GM12878 (cell line): ENCODE measurements around the gene DERL3. TPM values are rescaled to one million over a fixed set of nuclear protein-coding genes. Genes with fewer than 3 reads are reported as not detected.

Experiments used
- ATAC-seq: fragments of 200-7000 bp; cut with Tn5 transposase; 3 replicates; pipeline ENCODE4 v1.9.1; 2020; ENCODE audit warnings: mild to moderate bottlenecking, moderate library complexity
- BruUV-seq: library from RNA; stranded (reverse); fragments of 400-500 nt; replicated peaks from 2 replicates; lab custom pipeline; 2021; lab: Mats Ljungman, UMichigan
- CTCF ChIA-PET: fragments of 300-600 bp; sonication (Branson Sonifier 250); formaldehyde crosslinking; extraction: SDS; loops from one replicate; lab custom pipeline; 2021; ENCODE audit warnings: inconsistent platforms; lab: Yijun Ruan, JAX
- POLR2A ChIA-PET: fragments of 350-600 bp; formaldehyde crosslinking; extraction: SDS; loops from one replicate; lab custom pipeline; 2021; ENCODE audit warnings: inconsistent platforms; lab: Charles Lee
- RAD21 ChIA-PET: fragments of 300-600 bp; sonication (Branson Sonifier 250); formaldehyde crosslinking; loops from one replicate; lab custom pipeline; 2023; ENCODE audit warnings: antibody characterized with exemption; ENCODE audit not compliant: unreplicated experiment; lab: Charles Lee
- SMC1A ChIA-PET: fragments of 300-600 bp; sonication (Branson Sonifier 250); formaldehyde crosslinking; loops from one replicate; lab custom pipeline; 2023; ENCODE audit not compliant: unreplicated experiment, uncharacterized antibody; lab: Charles Lee
- DNase-seq: peaks from one replicate; pipeline ENCODE4 v3.0.0-alpha.2; 2011; ENCODE audit warnings: low read depth, low spot score
- FAIRE-seq: peaks from 3 replicates; lab custom pipeline; 2011; peaks lifted over from hg19 to GRCh38; lab: Jason Lieb, UNC
- H2AFZ ChIP-seq: 2 replicates; pipeline ENCODE4 v1.6.0; 2011; ENCODE audit warnings: low read depth, low read length, control low read depth; ENCODE audit not compliant: control insufficient read depth
- H3K27ac ChIP-seq: 2 replicates; pipeline ENCODE4 v1.5.1; 2011; ENCODE audit warnings: control low read depth; ENCODE audit not compliant: control insufficient read depth, insufficient read depth
- H3K27me3 ChIP-seq, 2 experiments: replicated peaks in 1 of 2; 2 replicates each; pipeline versions ENCODE4 v1.6.0 to v1.6.1; 2011; ENCODE audit warnings: low read length in 1 of 2; ENCODE audit not compliant: control insufficient read depth in 2 of 2, insufficient read depth in 2 of 2
- H3K36me3 ChIP-seq, 2 experiments: 2 replicates each; pipeline ENCODE4 v1.5.1; 2011; ENCODE audit warnings: low read length in 1 of 2; ENCODE audit not compliant: control insufficient read depth in 2 of 2, insufficient read depth in 2 of 2
- H3K4me1 ChIP-seq: 2 replicates; pipeline ENCODE4 v1.6.1; 2011; ENCODE audit warnings: mild to moderate bottlenecking, low read length, moderate library complexity, mixed read lengths; ENCODE audit not compliant: control insufficient read depth, insufficient read depth
- H3K4me2 ChIP-seq: 2 replicates; pipeline ENCODE4 v1.6.0; 2011; ENCODE audit warnings: control low read depth; ENCODE audit not compliant: control insufficient read depth, insufficient read depth
- H3K4me3 ChIP-seq: fragments of 200-600 bp; sonication (generic); 2 replicates; pipeline ENCODE4 v1.5.1; 2016
- H3K79me2 ChIP-seq: 2 replicates; pipeline ENCODE4 v1.6.0; 2011; ENCODE audit warnings: low read length; ENCODE audit not compliant: control insufficient read depth, insufficient read depth
- H3K9ac ChIP-seq: 2 replicates; pipeline ENCODE4 v1.8.0; 2011; ENCODE audit warnings: low read length, control low read depth, mixed read lengths; ENCODE audit not compliant: control insufficient read depth, insufficient read depth
- H3K9me3 ChIP-seq: replicated peaks from 3 replicates; pipeline ENCODE4 v1.5.1; 2011; ENCODE audit warnings: mild to moderate bottlenecking, low read length; ENCODE audit not compliant: control insufficient read depth, insufficient read depth
- H4K20me1 ChIP-seq: 2 replicates; pipeline ENCODE4 v1.6.0; 2011; ENCODE audit not compliant: control insufficient read depth, insufficient read depth
- CHD2 ChIP-seq: IDR thresholded peaks from 2 replicates; pipeline ENCODE4 v1.6.1; 2011; ENCODE audit warnings: low read depth, low read length, improper control_type of control experiment, borderline replicate concordance
- ESRRA ChIP-seq: IDR thresholded peaks from 2 replicates; pipeline ENCODE4 v1.6.1; 2012; ENCODE audit warnings: mild to moderate bottlenecking, low read length, improper control_type of control experiment
- EZH2 ChIP-seq: IDR thresholded peaks from 2 replicates; pipeline ENCODE4 v1.6.1; 2012; ENCODE audit warnings: low read depth, mild to moderate bottlenecking, control low read depth, inconsistent platforms, low read length, borderline replicate concordance; ENCODE audit not compliant: control insufficient read depth
- GABPA ChIP-seq: IDR thresholded peaks from 2 replicates; pipeline ENCODE4 v1.6.1; 2014; ENCODE audit warnings: antibody characterized with exemption, low read depth, mild to moderate bottlenecking, inconsistent platforms
- POLR2A ChIP-seq: IDR thresholded peaks from 2 replicates; pipeline ENCODE4 v1.6.1; 2011; ENCODE audit warnings: low read depth, mild to moderate bottlenecking, low read length
- POU2F2 ChIP-seq: IDR thresholded peaks from 3 replicates; pipeline ENCODE4 v1.6.1; 2011; ENCODE audit warnings: low read depth, mild to moderate bottlenecking, low read length, borderline replicate concordance
- SRF ChIP-seq, 2 experiments: IDR thresholded peaks; 2 replicates each; pipeline ENCODE4 v1.6.1; 2011; ENCODE audit warnings: low read depth in 2 of 2, low read length in 2 of 2, mild to moderate bottlenecking in 1 of 2, moderate library complexity in 1 of 2
- YY1 ChIP-seq: IDR thresholded peaks from 2 replicates; pipeline ENCODE4 v1.6.1; 2011; ENCODE audit warnings: low read depth, mild to moderate bottlenecking, low read length
- WGBS: methylation state at CpG from one replicate; pipeline ENCODE4 v1.1.6; 2016; ENCODE audit warnings: low lambda C conversion rate; ENCODE audit not compliant: insufficient replicate concordance, insufficient coverage; ENCODE audit errors: missing lambda C conversion rate; 5-methylcytosine and 5-hydroxymethylcytosine counted together
- in situ Hi-C: fragments of 300-500 bp; cut with MboI; formaldehyde crosslinking; loops from 9 replicates; pipeline ENCODE4 v1.14.3; 2018; ENCODE audit warnings: mixed read lengths
- intact Hi-C: fragments of 100-400 bp; cut with micrococcal nuclease; formaldehyde crosslinking; loops from one replicate; pipeline ENCODE4 v1.14.2; 2022; ENCODE audit not compliant: unreplicated experiment
- polyA plus RNA-seq, 11 experiments: library from polyadenylated mRNA; depleted of rRNA in 4 of 11; unstranded in 6 of 11; stranded (reverse) in 5 of 11; fragments of >200 nt; fragmentation: Nextera tagmentation in 4 of 11; fragmentation: Illumina TruSeq in 1 of 11; extraction: Ambion mirVana in 4 of 11; extraction: Trizol in 1 of 11; gene quantifications; 1 replicate in 1 of 11; 2 replicates in 10 of 11; pipeline versions ENCODE4 v1.2.1 to v1.2.3, GENCODE V29; 2011 to 2016; ENCODE audit warnings: inconsistent platforms in 2 of 11, missing spikeins in 2 of 11, low read depth in 1 of 11
- total RNA-seq, 4 experiments: library from RNA; depleted of rRNA in 3 of 4; stranded (reverse); fragments of >200 nt in 3 of 4; fragmentation: Illumina TruSeq in 1 of 4; extraction: Trizol in 1 of 4; gene quantifications; 2 replicates each; pipeline versions ENCODE4 v1.2.1 to v1.2.3, GENCODE V29; 2013 to 2021

DERL3 gene
- total and polyA plus RNA-seq, 10 of the 15 experiments (the other 5 are each of a cell fraction or from before 2014, with no cell fraction given): 4.1 to 52.4 (median 14.1) TPM

- RAD21 ChIA-PET: interaction anchor here (0.7 to 5.1 kb wide), 6 partner anchors 9 to 136 kb away, joined by 3 to 38 read pairs (median 3); partner anchors contain the start of genes CHCHD10 and MIF
- H3K79me2 ChIP-seq: no peaks in the 10 kb centered on the region
- in situ Hi-C loops (loop anchor here (5.0 kb wide), 2 partner anchors 221 to 301 kb away; no protein-coding TSS in a partner anchor), intact Hi-C loops (loop anchor here (2.0 to 5.0 kb wide), 2 partner anchors 221 to 305 kb away; no protein-coding TSS in a partner anchor)
- peaks cover 70% of the 10 kb centered on the region for H3K4me1 ChIP-seq
- H4K20me1 ChIP-seq: no peaks in the 10 kb centered on the region
- no peak overlapping the region for H3K9ac ChIP-seq
- H3K4me2 ChIP-seq: no peak overlapping the region
- SMC1A ChIA-PET: interaction anchor here (0.6 to 1.6 kb wide), 4 partner anchors 9 to 98 kb away, joined by 3 to 8 read pairs (median 4); partner anchors contain the start of gene ZNF70
- BruUV-seq: no TSS peak
- FAIRE-seq (no peak), ATAC-seq (no peak), DNase-seq (no peak)
- H3K27ac ChIP-seq: no peak overlapping the region
- TF ChIP-seq SRF (IDR thresholded peaks at IDR 0.05; ENCODE audit: low read depth in 2 of 2, low read length in 2 of 2): no peak
- no peak for TF ChIP-seq POU2F2
- TF ChIP-seq ESRRA: no peak
- no peak for TF ChIP-seq CHD2
- no peak for TF ChIP-seq YY1
- no peak for TF ChIP-seq GABPA
- TF ChIP-seq EZH2: no peak
- no peak for TF ChIP-seq POLR2A
- no peak overlapping the region for H2AFZ ChIP-seq
- POLR2A ChIA-PET: interaction anchor here (1.0 to 1.3 kb wide), 2 partner anchors 73 to 77 kb away, joined by 3 read pairs; no protein-coding TSS in a partner anchor
- 49% methylated on average over 23 of the region's 24 CpGs for WGBS
- H3K9me3 ChIP-seq: no peaks in the 10 kb centered on the region
- H3K36me3 ChIP-seq: no peaks in the 10 kb centered on the region
- H3K27me3 ChIP-seq: no peaks in the 10 kb centered on the region
- no peak overlapping the region for H3K4me3 ChIP-seq
- CTCF ChIA-PET: interaction anchor here (0.7 to 9.7 kb wide), 5 partner anchors 9 to 220 kb away, joined by 3 to 197 read pairs (median 7); partner anchors contain the start of genes CHCHD10, DERL3 and SLC2A11
These were observed 9.4 kb upstream of the DERL3 start for GRCh38 chr22:23847991-23848864.
